Activated naive CD4-positive, alpha-beta T cell treated with anti-CD3 and anti-CD28 coated beads for 36 hours (primary cell): Measurements from ENCODE around the gene KMT5B. TPM values are rescaled to one million over a fixed set of nuclear protein-coding genes. Genes with fewer than 3 reads are reported as not detected.
"Not testable (repeated sequence)": the region's sequence is repeated elsewhere in the genome, so short reads cannot be mapped to it uniquely, and the experiment has no call there.

Source experiments
- CTCF ChIA-PET: fragments of 350-600 bp; sonication (Branson Sonifier 250); formaldehyde crosslinking; loops from one replicate; lab custom pipeline; 2021; ENCODE audit warnings: antibody characterized with exemption; lab: Charles Lee
- DNase-seq: peaks from one replicate; pipeline ENCODE4 v3.0.0-alpha.2; 2020
- H3K27ac Mint-ChIP-seq: one replicate; pipeline ENCODE4 v1.8.0; 2021; ENCODE audit warnings: mild to moderate bottlenecking, mixed read lengths
- H3K27me3 Mint-ChIP-seq: one replicate; pipeline ENCODE4 v1.8.0; 2021; ENCODE audit warnings: low read depth, mixed read lengths
- H3K36me3 Mint-ChIP-seq: one replicate; pipeline ENCODE4 v1.8.0; 2021; ENCODE audit warnings: low read depth, mixed read lengths
- H3K4me1 Mint-ChIP-seq: one replicate; pipeline ENCODE4 v1.8.0; 2021; ENCODE audit warnings: low read depth, mixed read lengths
- H3K4me3 Mint-ChIP-seq: one replicate; pipeline ENCODE4 v1.8.0; 2021; ENCODE audit warnings: mild to moderate bottlenecking, moderate library complexity, mixed read lengths
- H3K9me3 Mint-ChIP-seq: one replicate; pipeline ENCODE4 v1.8.0; 2021; ENCODE audit warnings: mixed read lengths
- intact Hi-C: fragments of 100-400 bp; cut with micrococcal nuclease; formaldehyde crosslinking; loops from one replicate; pipeline ENCODE4 v1.15.1; 2023
- total RNA-seq, 2 experiments: library from RNA; stranded (reverse); gene quantifications; one replicate each; pipeline ENCODE4 v1.2.3, GENCODE V29; 2021

KMT5B gene
- total RNA-seq, 2 experiments from 2014 or later: 18.4 to 21.6 TPM

GRCh38 chr11:68251765-68252164, 38.7 kb upstream of the KMT5B start:
- no peaks in the 10 kb centered on the region for H3K4me1 Mint-ChIP-seq
- DNase-seq: no peak
- CTCF ChIA-PET: interaction anchor here (1.0 to 5.2 kb wide), 2 partner anchors 14 to 46 kb away, joined by 4 to 43 read pairs; no protein-coding TSS in a partner anchor
- no peak overlapping the region for H3K27ac Mint-ChIP-seq
- H3K4me3 Mint-ChIP-seq: no peak overlapping the region
- intact Hi-C loops: no loop called here
- peaks cover 11% of the 10 kb centered on the region for H3K9me3 Mint-ChIP-seq
- H3K36me3 Mint-ChIP-seq: no peaks in the 10 kb centered on the region
- H3K27me3 Mint-ChIP-seq: no peaks in the 10 kb centered on the region

- not testable (repeated sequence) for H3K9me3 Mint-ChIP-seq
- CTCF ChIA-PET: interaction anchor here (0.6 kb wide), 1 partner anchor 1658 kb away, joined by 4 read pairs; no protein-coding TSS in a partner anchor
Observed at GRCh38 chr11:68244912-68245311, 31.8 kb upstream of the KMT5B start.

GRCh38 chr11:68243847-68244246, 30.8 kb upstream of the KMT5B start:
- H3K4me1 Mint-ChIP-seq, H3K4me3 Mint-ChIP-seq, H3K27ac Mint-ChIP-seq, H3K9me3 Mint-ChIP-seq, intact Hi-C loops, H3K36me3 Mint-ChIP-seq, CTCF ChIA-PET, DNase-seq, H3K27me3 Mint-ChIP-seq: not testable (repeated sequence)

More at GRCh38 chr11:68244912-68245311, 31.8 kb upstream of the KMT5B start:
- H3K27me3 Mint-ChIP-seq, H3K27ac Mint-ChIP-seq, intact Hi-C loops, H3K36me3 Mint-ChIP-seq, H3K4me3 Mint-ChIP-seq, H3K4me1 Mint-ChIP-seq, DNase-seq: not testable (repeated sequence)

- CTCF ChIA-PET: no interaction called here
- H3K36me3 Mint-ChIP-seq: no peaks in the 10 kb centered on the region
Observed at GRCh38 chr11:68242616-68243015, 29.5 kb upstream of the KMT5B start.

GRCh38 chr11:68231621-68232020, 18.5 kb upstream of the KMT5B start:
- no peak for DNase-seq
- H3K36me3 Mint-ChIP-seq: no peaks in the 10 kb centered on the region
- H3K9me3 Mint-ChIP-seq: peaks cover 21% of the 10 kb centered on the region
- no peak overlapping the region for H3K27ac Mint-ChIP-seq
- intact Hi-C loops: no loop called here
- no peak overlapping the region for H3K4me3 Mint-ChIP-seq
- no peaks in the 10 kb centered on the region for H3K27me3 Mint-ChIP-seq
- CTCF ChIA-PET: no interaction called here
- H3K4me1 Mint-ChIP-seq: no peaks in the 10 kb centered on the region

More at GRCh38 chr11:68242616-68243015, 29.5 kb upstream of the KMT5B start:
- Mint-ChIP-seq H3K27ac (no peak overlapping the region), H3K9me3 (no peaks in the 10 kb centered on the region), H3K27me3 (peaks cover 3% of the 10 kb centered on the region), H3K4me3 (no peak overlapping the region), H3K4me1 (no peaks in the 10 kb centered on the region)
- no peak for DNase-seq
- intact Hi-C loops: no loop called here

- no peaks in the 10 kb centered on the region for H3K4me1 Mint-ChIP-seq
- no peak overlapping the region for H3K4me3 Mint-ChIP-seq
- CTCF ChIA-PET: interaction anchor here (0.5 kb wide), 1 partner anchor 32 kb away, joined by 3 read pairs; no protein-coding TSS in a partner anchor
- H3K27ac Mint-ChIP-seq: no peak overlapping the region
- no peak for DNase-seq
- peaks cover 21% of the 10 kb centered on the region for H3K9me3 Mint-ChIP-seq
- no peaks in the 10 kb centered on the region for H3K36me3 Mint-ChIP-seq
- no peaks in the 10 kb centered on the region for H3K27me3 Mint-ChIP-seq
- intact Hi-C loops: no loop called here
Observed at GRCh38 chr11:68229601-68230000, 16.5 kb upstream of the KMT5B start.

- CTCF ChIA-PET: no interaction called here
- no peaks in the 10 kb centered on the region for H3K27me3 Mint-ChIP-seq
- no peak overlapping the region for H3K4me3 Mint-ChIP-seq
- no peak overlapping the region for H3K27ac Mint-ChIP-seq
- no peak for DNase-seq
- peaks cover 21% of the 10 kb centered on the region for H3K9me3 Mint-ChIP-seq
- H3K4me1 Mint-ChIP-seq: no peaks in the 10 kb centered on the region
- H3K36me3 Mint-ChIP-seq: no peaks in the 10 kb centered on the region
- intact Hi-C loops: no loop called here
Observed at GRCh38 chr11:68226421-68226820, 13.3 kb upstream of the KMT5B start.

GRCh38 chr11:68224606-68225005, 11.5 kb upstream of the KMT5B start:
- H3K36me3 Mint-ChIP-seq: no peaks in the 10 kb centered on the region
- DNase-seq: no peak
- H3K4me3 Mint-ChIP-seq: no peak overlapping the region
- H3K27me3 Mint-ChIP-seq: no peaks in the 10 kb centered on the region
- CTCF ChIA-PET: interaction anchor here (0.8 to 1.5 kb wide), 2 partner anchors 16 to 136 kb away, joined by 3 to 4 read pairs; no protein-coding TSS in a partner anchor
- intact Hi-C loops: no loop called here
- no peak overlapping the region for H3K27ac Mint-ChIP-seq
- H3K9me3 Mint-ChIP-seq: peaks cover 12% of the 10 kb centered on the region
- H3K4me1 Mint-ChIP-seq: no peaks in the 10 kb centered on the region

GRCh38 chr11:68223275-68223674, 10.2 kb upstream of the KMT5B start:
- CTCF ChIA-PET: no interaction called here
- Mint-ChIP-seq H3K27ac (no peak overlapping the region), H3K36me3 (no peaks in the 10 kb centered on the region), H3K4me1 (no peaks in the 10 kb centered on the region), H3K4me3 (no peak overlapping the region), H3K9me3 (no peaks in the 10 kb centered on the region), H3K27me3 (no peaks in the 10 kb centered on the region)
- intact Hi-C loops: no loop called here
- DNase-seq: no peak

- Mint-ChIP-seq H3K4me3 (no peak overlapping the region), H3K9me3 (no peaks in the 10 kb centered on the region), H3K27ac (no peak overlapping the region), H3K4me1 (no peaks in the 10 kb centered on the region), H3K27me3 (no peaks in the 10 kb centered on the region), H3K36me3 (no peaks in the 10 kb centered on the region)
- CTCF ChIA-PET: no interaction called here
- intact Hi-C loops: no loop called here
- no peak for DNase-seq
Observed at GRCh38 chr11:68221406-68221805, 8.3 kb upstream of the KMT5B start.

- DNase-seq: no peak
- Mint-ChIP-seq H3K27ac (no peak overlapping the region), H3K27me3 (peaks cover 7% of the 10 kb centered on the region), H3K9me3 (no peaks in the 10 kb centered on the region), H3K36me3 (no peaks in the 10 kb centered on the region), H3K4me1 (peaks cover 18% of the 10 kb centered on the region), H3K4me3 (no peak overlapping the region)
- intact Hi-C loops: no loop called here
- CTCF ChIA-PET: no interaction called here
Observed at GRCh38 chr11:68216171-68216938, 3.3 kb upstream of the KMT5B start.

GRCh38 chr11:68215524-68216170, 2.6 kb upstream of the KMT5B start:
- intact Hi-C loops: no loop called here
- no peak for DNase-seq
- peaks cover 7% of the 10 kb centered on the region for H3K27me3 Mint-ChIP-seq
- no peaks in the 10 kb centered on the region for H3K9me3 Mint-ChIP-seq
- peaks cover 25% of the 10 kb centered on the region for H3K4me1 Mint-ChIP-seq
- CTCF ChIA-PET: no interaction called here
- no peak overlapping the region for H3K27ac Mint-ChIP-seq
- peak overlapping the region; percentile 65 for H3K4me3 Mint-ChIP-seq
- no peaks in the 10 kb centered on the region for H3K36me3 Mint-ChIP-seq

- peaks cover 7% of the 10 kb centered on the region for H3K27me3 Mint-ChIP-seq
- H3K36me3 Mint-ChIP-seq: no peaks in the 10 kb centered on the region
- H3K9me3 Mint-ChIP-seq: no peaks in the 10 kb centered on the region
- intact Hi-C loops: no loop called here
- peaks cover 31% of the 10 kb centered on the region for H3K4me1 Mint-ChIP-seq
- DNase-seq: peak; percentile 27
- CTCF ChIA-PET: no interaction called here
- no peak overlapping the region for H3K27ac Mint-ChIP-seq
- H3K4me3 Mint-ChIP-seq: peak overlapping the region; percentile 65
Observed at GRCh38 chr11:68215087-68215445, 2.0 kb upstream of the KMT5B start.
